GM19238 (cell line): ENCODE data around the gene NT5C3B.
"Not testable (repeated sequence)": the region's sequence is repeated elsewhere in the genome, so short reads cannot be mapped to it uniquely, and the experiment has no call there.

ENCODE experiments used
- DNase-seq: peaks from one replicate; pipeline ENCODE4 v3.0.0; 2011; ENCODE audit warnings: low spot score; ENCODE audit not compliant: insufficient read length

NT5C3B gene

GRCh38 chr17:41840781-41841180, 4.7 kb upstream of the NT5C3B start:
- DNase-seq: not testable (repeated sequence)

- DNase-seq: not testable (repeated sequence)
Measured at GRCh38 chr17:41839448-41839847, 3.4 kb upstream of the NT5C3B start.

- DNase-seq: no peak
Measured at GRCh38 chr17:41837761-41838538, 1.9 kb upstream of the NT5C3B start, which contains the start of gene KLHL10. TSS of gene KLHL10 (plus strand) at chr17:41837825. CDS start at chr17:41837933, 108 bp downstream.

DNA sequence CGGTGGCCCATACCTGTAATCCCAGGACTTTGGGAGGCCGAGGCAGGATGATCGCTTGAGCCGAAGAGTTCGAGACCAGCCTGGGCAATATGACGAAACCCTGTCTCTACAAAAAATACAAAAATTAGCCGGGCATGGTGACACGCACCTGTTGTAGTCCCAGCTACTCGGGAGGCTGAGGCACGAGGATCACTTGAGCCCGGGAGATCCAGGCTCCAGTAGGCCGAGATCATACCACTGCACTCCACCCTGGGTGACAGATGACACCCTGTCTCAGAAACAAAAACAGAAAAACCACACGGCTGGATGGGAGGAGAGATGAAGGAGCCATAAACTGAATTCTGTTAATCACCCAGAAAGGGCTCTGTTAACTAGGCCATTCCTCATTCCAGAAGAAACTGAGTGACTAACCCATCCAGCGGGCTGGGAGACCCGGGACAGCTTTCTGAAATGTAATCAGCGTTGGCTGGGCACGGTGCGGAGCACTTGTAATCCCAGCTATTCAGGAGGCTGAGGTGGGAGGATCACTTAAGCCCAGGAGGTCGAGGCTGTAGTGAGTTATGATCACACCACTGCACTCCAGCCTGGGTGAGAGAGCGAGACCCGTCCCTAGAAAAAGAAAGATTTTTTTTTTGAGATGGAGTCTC, 641 bp upstream of the NT5C3B start:
- DNase-seq: no peak

DNA sequence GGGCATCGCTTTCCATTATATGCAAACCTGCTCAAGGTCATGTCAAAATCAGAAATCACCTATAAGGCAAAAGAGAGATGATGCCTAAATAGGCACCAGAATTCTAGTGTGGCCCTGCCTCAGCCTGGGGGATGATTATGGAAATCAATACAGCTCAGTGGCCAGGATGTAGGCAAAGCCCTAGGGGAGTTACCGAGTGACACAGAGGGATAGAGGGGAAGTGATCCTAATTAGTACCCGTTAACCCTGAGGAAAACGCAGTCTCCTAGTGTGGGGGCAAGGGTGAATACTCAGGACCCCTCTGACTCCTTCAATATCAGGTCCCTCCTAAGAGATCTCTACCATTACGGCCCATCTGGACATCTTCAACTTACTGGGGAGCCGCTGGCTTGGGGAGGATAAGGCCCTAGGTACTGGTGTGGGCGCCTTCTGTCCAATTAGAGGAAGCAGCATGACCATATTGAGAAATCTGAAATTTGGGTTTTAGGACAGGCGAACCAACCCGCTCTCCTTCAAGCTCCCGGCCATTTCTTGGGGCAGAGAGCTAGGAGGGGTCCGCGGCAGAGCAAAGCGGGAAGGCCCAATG, 725 bp downstream of the NT5C3B start:
- no peak for DNase-seq

GRCh38 chr17:41829961-41830360, 6.1 kb downstream of the NT5C3B start:
- not testable (repeated sequence) for DNase-seq

- DNase-seq: no peak
Measured at GRCh38 chr17:41825175-41825845, 10.7 kb downstream of the NT5C3B start.

DNA sequence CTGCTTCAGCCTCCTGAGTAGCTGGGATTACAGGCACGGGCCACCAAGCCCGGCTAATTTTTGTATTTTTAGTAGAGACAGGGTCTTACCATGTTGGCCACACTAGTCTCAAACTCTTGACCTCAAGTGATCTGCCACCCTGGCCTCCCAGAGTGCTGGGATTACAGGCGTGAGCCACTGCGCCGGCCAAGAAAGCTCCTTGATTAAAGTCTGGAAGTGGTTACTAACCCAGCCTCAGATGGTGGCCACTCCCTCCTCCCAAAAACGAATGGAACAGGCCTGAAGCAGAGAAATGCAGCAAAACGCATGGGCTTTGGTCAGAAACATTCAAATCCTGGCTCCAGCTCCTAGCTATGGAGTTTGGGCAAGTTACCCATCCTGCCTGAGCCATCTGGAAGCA, 11.9 kb downstream of the NT5C3B start:
- DNase-seq: no peak

- DNase-seq: no peak
Measured at GRCh38 chr17:41823580-41823979, 12.5 kb downstream of the NT5C3B start.

DNA sequence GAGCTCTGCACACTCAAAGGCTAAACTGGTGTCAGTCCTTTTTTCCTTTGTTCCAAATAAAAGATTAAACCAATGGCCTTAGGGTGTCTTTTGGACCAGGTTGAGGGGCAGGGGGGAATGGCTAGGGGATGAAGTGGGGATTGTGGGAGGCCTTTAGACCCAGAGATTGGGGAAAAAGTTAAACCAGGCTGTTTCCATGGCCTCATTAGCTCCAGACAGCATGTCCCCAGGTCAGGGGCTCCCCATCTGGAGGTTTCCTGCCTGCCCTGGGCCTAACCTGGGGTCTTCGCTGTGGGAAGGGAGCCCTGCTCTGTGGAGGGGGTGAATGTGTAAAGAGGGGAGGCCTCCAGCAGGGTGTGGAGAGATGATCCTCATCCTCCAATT, 12.9 kb downstream of the NT5C3B start:
- no peak for DNase-seq

DNA sequence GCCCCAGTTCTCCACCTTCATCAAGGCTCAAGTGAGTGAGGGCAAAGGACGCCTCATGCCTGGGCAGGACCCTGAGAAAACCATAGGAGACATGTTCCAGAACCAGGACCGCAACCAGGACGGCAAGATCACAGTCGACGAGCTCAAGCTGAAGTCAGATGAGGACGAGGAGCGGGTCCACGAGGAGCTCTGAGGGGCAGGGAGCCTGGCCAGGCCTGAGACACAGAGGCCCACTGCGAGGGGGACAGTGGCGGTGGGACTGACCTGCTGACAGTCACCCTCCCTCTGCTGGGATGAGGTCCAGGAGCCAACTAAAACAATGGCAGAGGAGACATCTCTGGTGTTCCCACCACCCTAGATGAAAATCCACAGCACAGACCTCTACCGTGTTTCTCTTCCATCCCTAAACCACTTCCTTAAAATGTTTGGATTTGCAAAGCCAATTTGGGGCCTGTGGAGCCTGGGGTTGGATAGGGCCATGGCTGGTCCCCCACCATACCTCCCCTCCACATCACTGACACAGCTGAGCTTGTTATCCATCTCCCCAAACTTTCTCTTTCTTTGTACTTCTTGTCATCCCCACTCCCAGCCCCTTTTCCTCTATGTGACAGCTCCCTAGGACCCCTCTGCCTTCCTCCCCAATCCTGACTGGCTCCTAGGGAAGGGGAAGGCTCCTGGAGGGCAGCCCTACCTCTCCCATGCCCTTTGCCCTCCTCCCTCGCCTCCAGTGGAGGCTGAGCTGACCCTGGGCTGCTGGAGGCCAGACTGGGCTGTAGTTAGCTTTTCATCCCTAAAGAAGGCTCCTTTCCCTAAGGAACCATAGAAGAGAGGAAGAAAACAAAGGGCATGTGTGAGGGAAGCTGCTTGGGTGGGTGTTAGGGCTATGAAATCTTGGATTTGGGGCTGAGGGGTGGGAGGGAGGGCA, 13.6 kb downstream of the NT5C3B start:
- DNase-seq: no peak

GRCh38 chr17:41821776-41822175, 14.3 kb downstream of the NT5C3B start:
- DNase-seq: no peak

- DNase-seq: no peak
Measured at GRCh38 chr17:41818024-41818423, 18.0 kb downstream of the NT5C3B start.

- DNase-seq: no peak
Measured at GRCh38 chr17:41816637-41817320, 19.3 kb downstream of the NT5C3B start.

- no peak for DNase-seq
Measured at GRCh38 chr17:41814195-41814594, 21.8 kb downstream of the NT5C3B start.

GRCh38 chr17:41813699-41814124, 22.3 kb downstream of the NT5C3B start:
- no peak for DNase-seq

- no peak for DNase-seq
Measured at GRCh38 chr17:41813152-41813680, 22.8 kb downstream of the NT5C3B start.

- DNase-seq: peak; percentile 41
Measured at GRCh38 chr17:41812381-41813151, 23.5 kb downstream of the NT5C3B start, which contains the start of gene FKBP10. TSS of gene FKBP10 (plus strand) at chr17:41813004. CDS start at chr17:41813035, 31 bp downstream.
